Measurements from ENCODE around the gene TDRD3. TPM values are rescaled to one million over a fixed set of nuclear protein-coding genes. Genes with fewer than 3 reads are reported as not detected.
A peak's percentile ranks its signal among the peaks of the same experiment; 100 is the strongest.

Gene TDRD3
- total and polyA plus RNA-seq, 2 donors (not counting 1 experiment from before 2014, with no cell fraction given) = 10.5 to 18.8 TPM

DNA sequence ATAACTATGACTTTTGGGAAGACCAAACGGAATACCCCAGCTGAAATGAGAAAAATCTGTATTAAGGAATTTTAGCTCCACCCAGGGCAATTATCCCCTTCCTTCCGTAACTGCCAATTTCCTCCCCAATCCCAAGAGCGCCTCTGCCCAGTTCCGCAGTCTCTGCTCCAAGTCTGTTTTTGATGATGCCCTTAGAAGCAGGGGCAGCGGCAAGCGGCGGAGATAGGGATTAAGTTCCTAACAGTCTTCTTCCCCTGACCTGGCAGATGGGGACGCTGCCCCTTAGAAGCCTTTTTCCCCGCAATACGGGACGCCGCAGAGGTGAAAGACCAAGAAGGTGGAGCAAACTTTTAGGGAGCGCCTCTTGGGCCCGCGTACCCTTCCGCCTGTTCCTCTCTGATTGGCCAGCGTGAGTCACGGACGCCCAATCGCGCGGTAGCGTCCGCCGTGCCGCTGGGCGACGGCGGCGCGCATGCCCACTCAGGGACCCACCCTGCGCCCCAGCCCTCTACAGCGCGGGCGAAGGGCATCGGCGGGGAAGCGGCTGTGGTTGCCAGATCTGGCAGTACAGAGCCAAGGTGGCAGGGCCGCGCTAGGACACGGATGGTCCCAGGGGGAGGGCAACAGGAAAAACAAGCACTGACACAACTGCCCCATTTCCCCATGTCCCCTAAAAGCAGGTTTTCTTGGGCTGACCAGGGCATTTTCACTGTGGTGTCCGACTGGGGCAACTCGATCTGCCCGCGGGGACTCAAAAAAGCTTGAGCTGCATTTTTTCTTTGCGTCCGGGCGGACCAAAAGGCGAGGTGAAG, 843 bp upstream of the TDRD3 start:
- Histone ChIP-seq H3K27ac (ENCODE audit: insufficient read depth, low read length) (peak overlapping the region; percentile 86), H3K79me2 (ENCODE audit: control insufficient read depth, insufficient read depth, low read length) (peaks cover 19% of the 10 kb centered on the region), H3K9ac (ENCODE audit: insufficient read depth, low read length) (peak overlapping the region; percentile 73), H4K20me1 (ENCODE audit: control insufficient read depth, extremely low read depth, insufficient read depth, low read length) (no peaks in the 10 kb centered on the region), H3K9me3 (ENCODE audit: control insufficient read depth, insufficient read depth, low read depth, low read length) (no peaks in the 10 kb centered on the region), H3K36me3 (ENCODE audit: control insufficient read depth, insufficient read depth, low read length) (no peaks in the 10 kb centered on the region), H3K27me3 (ENCODE audit: control insufficient read depth, insufficient read depth, low read length) (no peaks in the 10 kb centered on the region), H3K4me3 (replicated peaks in 1 of 4; ENCODE audit: control extremely low read depth in 1 of 4, insufficient read depth in 1 of 4, low read depth in 3 of 4, low read length in 4 of 4) (peak overlapping the region; percentile 79 to 83 (median 80)), H3K4me1 (ENCODE audit: control insufficient read depth, extremely low read depth, insufficient read depth, low read length) (peaks cover 3% of the 10 kb centered on the region), H2AFZ (ENCODE audit: low read length) (peak overlapping the region; percentile 96), H3K4me2 (ENCODE audit: extremely low read depth, insufficient read depth, low read length) (peak overlapping the region; percentile 89)
- TF ChIP-seq CTCF (conservative IDR thresholded peaks at IDR 0.05 in 1 of 2, IDR thresholded peaks at IDR 0.05 in 1 of 2; ENCODE audit: low read depth in 1 of 2, low read length in 2 of 2) = no peak
- DNase-seq (ENCODE audit: low read depth in 2 of 2) = peak; percentile 91 to 93

GRCh38 chr13:60397704-60398378, 821 bp downstream of the TDRD3 start:
- peak; percentile 73 for DNase-seq (ENCODE audit: low read depth in 2 of 2)
- no peaks in the 10 kb centered on the region for H3K9me3 ChIP-seq (ENCODE audit: control insufficient read depth, insufficient read depth, low read depth, low read length)
- H3K4me1 ChIP-seq (ENCODE audit: control insufficient read depth, extremely low read depth, insufficient read depth, low read length) = peaks cover 3% of the 10 kb centered on the region
- peak overlapping the region; percentile 94 for H3K4me2 ChIP-seq (ENCODE audit: extremely low read depth, insufficient read depth, low read length)
- no peak for TF ChIP-seq EZH2 (IDR thresholded peaks at IDR 0.05; ENCODE audit: low read length, missing control alignments)
- TF ChIP-seq CTCF (conservative IDR thresholded peaks at IDR 0.05 in 1 of 2, IDR thresholded peaks at IDR 0.05 in 1 of 2; ENCODE audit: low read depth in 1 of 2, low read length in 2 of 2) = no peak
- no peaks in the 10 kb centered on the region for H4K20me1 ChIP-seq (ENCODE audit: control insufficient read depth, extremely low read depth, insufficient read depth, low read length)
- no peaks in the 10 kb centered on the region for H3K36me3 ChIP-seq (ENCODE audit: control insufficient read depth, insufficient read depth, low read length)
- peak overlapping the region; percentile 73 to 90 (median 82) for H3K4me3 ChIP-seq (replicated peaks in 1 of 4; ENCODE audit: control extremely low read depth in 1 of 4, insufficient read depth in 1 of 4, low read depth in 3 of 4, low read length in 4 of 4)
- peak overlapping the region; percentile 84 for H2AFZ ChIP-seq (ENCODE audit: low read length)
- H3K27me3 ChIP-seq (ENCODE audit: control insufficient read depth, insufficient read depth, low read length) = no peaks in the 10 kb centered on the region
- peak overlapping the region; percentile 80 for H3K9ac ChIP-seq (ENCODE audit: insufficient read depth, low read length)
- H3K79me2 ChIP-seq (ENCODE audit: control insufficient read depth, insufficient read depth, low read length) = peaks cover 23% of the 10 kb centered on the region
- H3K27ac ChIP-seq (ENCODE audit: insufficient read depth, low read length) = peak overlapping the region; percentile 80

DNA sequence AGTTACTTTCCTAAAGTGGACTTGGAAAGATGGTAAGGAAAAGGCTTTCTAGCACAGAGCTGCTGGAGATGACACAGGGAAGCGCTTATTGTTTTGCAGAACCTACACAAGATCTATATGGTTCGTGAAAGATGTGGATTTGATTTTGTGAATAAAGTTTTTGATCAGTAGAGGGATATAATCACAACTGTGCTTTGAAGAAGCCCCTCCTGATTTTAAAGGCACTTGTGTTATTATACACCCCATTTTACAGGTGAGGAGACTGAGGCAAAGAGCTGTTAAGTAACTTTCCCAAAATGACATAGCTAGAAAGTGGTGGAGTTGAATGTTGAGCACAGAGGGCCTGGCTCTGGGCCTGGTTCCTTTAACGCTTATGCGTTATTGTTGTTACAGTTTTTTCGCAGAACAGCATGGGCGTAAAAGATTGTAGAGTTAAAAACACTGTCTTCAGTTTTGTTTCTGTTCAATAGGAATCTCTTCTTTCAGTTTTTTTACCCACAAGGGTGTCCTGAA, 1.4 kb downstream of the TDRD3 start:
- peaks cover 23% of the 10 kb centered on the region for H3K79me2 ChIP-seq (ENCODE audit: control insufficient read depth, insufficient read depth, low read length)
- H3K4me3 ChIP-seq (replicated peaks in 1 of 4; ENCODE audit: control extremely low read depth in 1 of 4, insufficient read depth in 1 of 4, low read depth in 3 of 4, low read length in 4 of 4) = peak overlapping the region; percentile 73 to 90 (median 82)
- TF ChIP-seq EZH2 (IDR thresholded peaks at IDR 0.05; ENCODE audit: low read length, missing control alignments) (no peak), CTCF (conservative IDR thresholded peaks at IDR 0.05 in 1 of 2, IDR thresholded peaks at IDR 0.05 in 1 of 2; ENCODE audit: low read depth in 1 of 2, low read length in 2 of 2) (no peak)
- H3K27ac ChIP-seq (ENCODE audit: insufficient read depth, low read length) = peak overlapping the region; percentile 80
- peak overlapping the region; percentile 80 for H3K9ac ChIP-seq (ENCODE audit: insufficient read depth, low read length)
- H3K27me3 ChIP-seq (ENCODE audit: control insufficient read depth, insufficient read depth, low read length) = no peaks in the 10 kb centered on the region
- H4K20me1 ChIP-seq (ENCODE audit: control insufficient read depth, extremely low read depth, insufficient read depth, low read length) = no peaks in the 10 kb centered on the region
- peak overlapping the region; percentile 94 for H3K4me2 ChIP-seq (ENCODE audit: extremely low read depth, insufficient read depth, low read length)
- DNase-seq (ENCODE audit: low read depth in 2 of 2) = peak in 1 of 2 donors; percentile 20
- H3K9me3 ChIP-seq (ENCODE audit: control insufficient read depth, insufficient read depth, low read depth, low read length) = no peaks in the 10 kb centered on the region
- no peaks in the 10 kb centered on the region for H3K36me3 ChIP-seq (ENCODE audit: control insufficient read depth, insufficient read depth, low read length)
- H2AFZ ChIP-seq (ENCODE audit: low read length) = peak overlapping the region; percentile 84
- H3K4me1 ChIP-seq (ENCODE audit: control insufficient read depth, extremely low read depth, insufficient read depth, low read length) = peaks cover 3% of the 10 kb centered on the region

All from fibroblast of lung (primary cell).